Endothelial cell of umbilical vein (primary cell): ENCODE measurements around the gene KCNK2. TPM values are rescaled to one million over a fixed set of nuclear protein-coding genes. Genes with fewer than 3 reads are reported as not detected.
"Not testable (repeated sequence)": the region's sequence is repeated elsewhere in the genome, so short reads cannot be mapped to it uniquely, and the experiment has no call there.

Source experiments
- BruUV-seq: library from RNA; stranded (reverse); fragments of 400-500 nt; replicated peaks from 2 replicates; lab custom pipeline; 2021; lab: Mats Ljungman, UMichigan
- CTCF ChIA-PET: fragments of 300-600, 350-600 bp; sonication (Branson Sonifier 250); formaldehyde crosslinking; loops from one replicate; lab custom pipeline; 2021; ENCODE audit warnings: antibody characterized with exemption, inconsistent platforms; lab: Charles Lee
- POLR2A ChIA-PET: fragments of 300-600, 350-600 bp; sonication (Branson Sonifier 250); formaldehyde crosslinking; loops from one replicate; lab custom pipeline; 2021; ENCODE audit warnings: antibody characterized with exemption, inconsistent platforms; lab: Charles Lee
- DNase-seq: peaks from one replicate; pipeline ENCODE4 v3.0.0-alpha.2; 2011; ENCODE audit warnings: low read depth, low spot score
- FAIRE-seq: peaks from 2 replicates; lab custom pipeline; 2011; peaks lifted over from hg19 to GRCh38; lab: Jason Lieb, UNC
- H2AFZ ChIP-seq: 2 replicates; pipeline ENCODE4 v1.6.0; 2012; ENCODE audit warnings: low read depth, low read length, control low read depth, inconsistent platforms
- H3K27ac ChIP-seq: 2 replicates; pipeline ENCODE4 v1.5.1; 2011; ENCODE audit warnings: low read depth, mild to moderate bottlenecking, control low read depth, low read length, moderate library complexity; ENCODE audit not compliant: insufficient read depth
- H3K27me3 ChIP-seq, 2 experiments: 2 replicates each; pipeline versions ENCODE4 v1.6.0 to v1.6.1; 2011; ENCODE audit warnings: low read length in 2 of 2, mixed read lengths in 1 of 2; ENCODE audit not compliant: control insufficient read depth in 2 of 2, insufficient read depth in 2 of 2
- H3K36me3 ChIP-seq, 2 experiments: 2 replicates in 1 of 2; 3 replicates in 1 of 2; pipeline ENCODE4 v1.5.1; 2011; ENCODE audit warnings: low read length in 2 of 2, mild to moderate bottlenecking in 1 of 2, moderate library complexity in 1 of 2; ENCODE audit not compliant: control insufficient read depth in 2 of 2, insufficient read depth in 2 of 2; ENCODE audit errors: extremely low read depth in 1 of 2
- H3K4me1 ChIP-seq: 3 replicates; pipeline ENCODE4 v1.5.1; 2011; ENCODE audit warnings: mild to moderate bottlenecking, low read length; ENCODE audit not compliant: control insufficient read depth, insufficient read depth; ENCODE audit errors: extremely low read depth
- H3K4me2 ChIP-seq: 2 replicates; pipeline ENCODE4 v1.6.1; 2011; ENCODE audit warnings: low read length, control low read depth, mixed read lengths; ENCODE audit not compliant: insufficient read depth
- H3K4me3 ChIP-seq, 3 experiments: fragments of 200-600 bp in 1 of 3; sonication (generic), shearing (Covaris generic) in 1 of 3; replicated peaks in 1 of 3; 2 replicates each; pipeline ENCODE4 v1.5.1; 2011 to 2016; ENCODE audit warnings: control low read depth in 3 of 3, low read length in 3 of 3, mild to moderate bottlenecking in 2 of 3, inconsistent platforms in 1 of 3, low read depth in 1 of 3, moderate library complexity in 1 of 3; ENCODE audit not compliant: insufficient read depth in 1 of 3
- H3K79me2 ChIP-seq: 2 replicates; pipeline ENCODE4 v1.6.0; 2012; ENCODE audit warnings: low read length, inconsistent platforms; ENCODE audit not compliant: control insufficient read depth, insufficient read depth
- H3K9ac ChIP-seq: replicated peaks from 2 replicates; pipeline ENCODE3; 2011; ENCODE audit warnings: low read length, control low read depth; ENCODE audit not compliant: insufficient read depth; ENCODE audit errors: extremely low read depth
- H3K9me1 ChIP-seq: replicated peaks from 3 replicates; pipeline ENCODE4 v1.6.0; 2011; ENCODE audit warnings: mild to moderate bottlenecking, low read length; ENCODE audit not compliant: control insufficient read depth, insufficient read depth; ENCODE audit errors: extremely low read depth
- H3K9me3 ChIP-seq: replicated peaks from 2 replicates; pipeline ENCODE4 v1.5.1; 2012; ENCODE audit warnings: low read length, inconsistent platforms; ENCODE audit not compliant: control insufficient read depth, insufficient read depth
- H4K20me1 ChIP-seq: replicated peaks from 2 replicates; pipeline ENCODE3; 2011; ENCODE audit warnings: mild to moderate bottlenecking, low read length; ENCODE audit not compliant: control insufficient read depth, insufficient read depth; ENCODE audit errors: extremely low read depth
- EZH2 ChIP-seq: IDR thresholded peaks from 2 replicates; pipeline ENCODE4 v1.6.1; 2012; ENCODE audit warnings: borderline replicate concordance, low read depth, mild to moderate bottlenecking, moderate library complexity, low read length, inconsistent platforms; ENCODE audit not compliant: severe bottlenecking
- FOS ChIP-seq: IDR thresholded peaks from 2 replicates; pipeline ENCODE4 v1.6.1; 2011; ENCODE audit warnings: mild to moderate bottlenecking, low read length, moderate library complexity, borderline replicate concordance; ENCODE audit not compliant: insufficient read depth
- GATA2 ChIP-seq: IDR thresholded peaks from 2 replicates; pipeline ENCODE4 v1.7.0; 2011; ENCODE audit warnings: low read depth, mild to moderate bottlenecking, moderate library complexity, mixed read lengths, low read length; ENCODE audit not compliant: insufficient read length, insufficient read depth
- MAX ChIP-seq: IDR thresholded peaks from 2 replicates; pipeline ENCODE4 v1.6.1; 2011; ENCODE audit not compliant: insufficient read depth, insufficient read length
- MYC ChIP-seq: IDR thresholded peaks from one replicate; pipeline ENCODE4 v1.6.1; 2011; ENCODE audit warnings: mild to moderate bottlenecking, low read depth, low read length
- POLR2A ChIP-seq: IDR thresholded peaks from 2 replicates; pipeline ENCODE4 v1.6.1; 2012; ENCODE audit warnings: low read depth, mild to moderate bottlenecking, control low read depth, low read length
- dilution Hi-C: fragments of 300-500 bp; cut with MboI; formaldehyde crosslinking; loops from one replicate; pipeline ENCODE4 v1.15.0; 2019; ENCODE audit warnings: low sequenced_read_pairs; ENCODE audit not compliant: extremely low pct_ligation_motif_present
- intact Hi-C: fragments of 100-400 bp; cut with micrococcal nuclease; formaldehyde crosslinking; loops from one replicate; pipeline ENCODE4 v1.10.0; 2022
- polyA plus RNA-seq, 4 experiments: library from polyadenylated mRNA; depleted of rRNA in 3 of 4; stranded (reverse) in 3 of 4; unstranded in 1 of 4; fragments of >200 nt; gene quantifications; 2 replicates each; pipeline versions ENCODE4 v1.2.1 to v1.2.3, GENCODE V29; 2011 to 2012; ENCODE audit warnings: missing spikeins in 1 of 4
- total RNA-seq: library from RNA; stranded (reverse); gene quantifications from 2 replicates; pipeline ENCODE4 v1.2.3, GENCODE V29; 2021

Gene KCNK2
- total and polyA plus RNA-seq, 2 donors (not counting 3 experiments of a cell fraction or from before 2014, with no cell fraction given), result 0.08 to 0.46 TPM

- Histone ChIP-seq H3K4me3 (no peak overlapping the region), H3K9me3 (no peaks in the 10 kb centered on the region), H2AFZ (no peak overlapping the region), H3K27ac (no peak overlapping the region), H3K9me1 (no peaks in the 10 kb centered on the region), H3K36me3 (no peaks in the 10 kb centered on the region), H3K79me2 (no peaks in the 10 kb centered on the region), H3K4me1 (no peaks in the 10 kb centered on the region), H3K9ac (no peak overlapping the region), H3K4me2 (no peak overlapping the region), H4K20me1 (no peaks in the 10 kb centered on the region), H3K27me3 (no peaks in the 10 kb centered on the region)
- intact Hi-C loops (no loop called here), dilution Hi-C loops (no loop called here)
- POLR2A ChIA-PET, result no interaction called here
- CTCF ChIA-PET, result no interaction called here
- DNase-seq (no peak), FAIRE-seq (no peak)
- no TSS peak for BruUV-seq
- TF ChIP-seq MAX (no peak), MYC (no peak), EZH2 (no peak), FOS (no peak), POLR2A (no peak), GATA2 (no peak)
Measured at GRCh38 chr1:215160351-215160750, 77.8 kb downstream of the KCNK2 start.

- POLR2A ChIA-PET, H4K20me1 ChIP-seq, H3K79me2 ChIP-seq, H3K4me3 ChIP-seq, H3K9me3 ChIP-seq, H2AFZ ChIP-seq, H3K27ac ChIP-seq, H3K36me3 ChIP-seq, DNase-seq, H3K4me2 ChIP-seq, H3K9ac ChIP-seq, dilution Hi-C loops, FAIRE-seq, H3K4me1 ChIP-seq, H3K27me3 ChIP-seq, BruUV-seq, intact Hi-C loops, H3K9me1 ChIP-seq, CTCF ChIA-PET: not testable (repeated sequence)
Measured at GRCh38 chr1:215163144-215163543, 80.6 kb downstream of the KCNK2 start.
